Measurements from ENCODE around the gene COL27A1.

Gene COL27A1

DNA sequence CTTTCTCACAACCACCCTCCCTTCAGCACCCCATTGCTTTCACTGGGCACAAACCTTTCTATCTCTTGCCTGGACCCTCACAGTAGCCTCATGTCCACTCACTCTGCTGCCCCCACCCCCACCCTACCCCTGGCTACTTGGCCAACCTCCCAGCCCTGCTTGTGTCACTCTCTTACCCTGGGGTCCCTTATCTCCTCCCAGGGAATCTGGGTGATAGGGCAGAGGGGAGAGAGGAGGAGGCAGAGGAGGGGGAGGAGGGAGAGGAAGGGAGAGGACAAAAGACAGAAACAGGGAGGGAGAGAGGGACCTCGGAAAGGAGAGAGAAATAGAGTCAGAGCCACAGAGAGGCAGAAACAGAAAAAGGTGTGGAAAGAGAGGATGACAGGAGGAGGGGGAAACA is 31.2 kb upstream of the COL27A1 start:
- TF ChIP-seq, protein P1, sequence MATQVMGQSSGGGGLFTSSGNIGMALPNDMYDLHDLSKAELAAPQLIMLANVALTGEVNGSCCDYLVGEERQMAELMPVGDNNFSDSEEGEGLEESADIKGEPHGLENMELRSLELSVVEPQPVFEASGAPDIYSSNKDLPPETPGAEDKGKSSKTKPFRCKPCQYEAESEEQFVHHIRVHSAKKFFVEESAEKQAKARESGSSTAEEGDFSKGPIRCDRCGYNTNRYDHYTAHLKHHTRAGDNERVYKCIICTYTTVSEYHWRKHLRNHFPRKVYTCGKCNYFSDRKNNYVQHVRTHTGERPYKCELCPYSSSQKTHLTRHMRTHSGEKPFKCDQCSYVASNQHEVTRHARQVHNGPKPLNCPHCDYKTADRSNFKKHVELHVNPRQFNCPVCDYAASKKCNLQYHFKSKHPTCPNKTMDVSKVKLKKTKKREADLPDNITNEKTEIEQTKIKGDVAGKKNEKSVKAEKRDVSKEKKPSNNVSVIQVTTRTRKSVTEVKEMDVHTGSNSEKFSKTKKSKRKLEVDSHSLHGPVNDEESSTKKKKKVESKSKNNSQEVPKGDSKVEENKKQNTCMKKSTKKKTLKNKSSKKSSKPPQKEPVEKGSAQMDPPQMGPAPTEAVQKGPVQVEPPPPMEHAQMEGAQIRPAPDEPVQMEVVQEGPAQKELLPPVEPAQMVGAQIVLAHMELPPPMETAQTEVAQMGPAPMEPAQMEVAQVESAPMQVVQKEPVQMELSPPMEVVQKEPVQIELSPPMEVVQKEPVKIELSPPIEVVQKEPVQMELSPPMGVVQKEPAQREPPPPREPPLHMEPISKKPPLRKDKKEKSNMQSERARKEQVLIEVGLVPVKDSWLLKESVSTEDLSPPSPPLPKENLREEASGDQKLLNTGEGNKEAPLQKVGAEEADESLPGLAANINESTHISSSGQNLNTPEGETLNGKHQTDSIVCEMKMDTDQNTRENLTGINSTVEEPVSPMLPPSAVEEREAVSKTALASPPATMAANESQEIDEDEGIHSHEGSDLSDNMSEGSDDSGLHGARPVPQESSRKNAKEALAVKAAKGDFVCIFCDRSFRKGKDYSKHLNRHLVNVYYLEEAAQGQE (IDR thresholded peaks at IDR 0.05; ENCODE audit: insufficient read depth in 1 of 2, low read depth in 2 of 2, low read length in 2 of 2): no peak
- TF ChIP-seq SIN3A (IDR thresholded peaks at IDR 0.05; ENCODE audit: borderline replicate concordance, insufficient read depth, low read length) (no peak), POLR2AphosphoS5 (IDR thresholded peaks at IDR 0.05; ENCODE audit: low read depth, low read length) (no peak), FOXP2 (optimal IDR thresholded peaks at IDR 0.05; ENCODE audit: borderline replicate concordance, extremely low read depth, extremely low read length, insufficient read depth) (no peak), TAF1 (IDR thresholded peaks at IDR 0.05; ENCODE audit: borderline replicate concordance, insufficient read depth, low read length) (no peak)

DNA sequence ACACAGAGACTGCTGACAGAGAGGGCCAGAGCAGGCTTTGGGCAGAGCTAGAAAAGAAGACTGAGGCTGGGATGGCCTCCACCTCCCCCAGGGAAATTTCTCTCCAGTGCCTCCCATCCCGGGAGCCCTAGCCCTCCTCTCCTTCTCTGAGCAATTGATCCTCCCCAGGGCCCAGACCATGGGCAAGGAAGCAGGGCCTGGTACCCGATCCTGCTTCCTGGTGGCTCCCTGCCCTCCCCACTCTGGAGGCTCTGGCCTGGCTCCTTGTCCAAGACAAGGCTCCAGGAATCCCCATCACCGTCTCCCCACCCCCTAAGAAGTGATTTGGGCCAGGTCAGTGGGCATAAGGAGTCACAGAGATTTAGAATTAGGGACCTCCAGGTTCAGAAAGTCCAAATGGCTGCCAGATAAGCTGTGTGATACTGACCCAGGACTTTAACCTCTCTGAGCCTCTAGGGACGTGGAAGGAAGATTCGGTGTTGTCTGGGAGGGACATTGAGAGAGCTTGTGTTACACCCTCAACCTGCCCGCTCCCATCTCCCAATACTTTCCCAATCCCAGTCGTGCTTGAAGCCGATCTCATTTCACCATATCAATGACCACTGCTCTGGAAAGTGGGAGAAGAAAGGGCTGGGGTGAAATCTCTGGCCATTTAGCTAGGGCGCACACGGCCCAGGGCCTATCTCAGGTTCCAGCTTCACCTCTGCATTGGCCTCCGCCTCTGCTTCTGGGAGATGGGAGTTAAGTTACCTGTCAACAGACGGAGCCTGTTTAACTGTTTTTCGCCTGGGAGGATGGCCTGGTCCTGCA is 30.5 kb upstream of the COL27A1 start:
- TF ChIP-seq, protein P1 (IDR thresholded peaks at IDR 0.05; ENCODE audit: insufficient read depth in 1 of 2, low read depth in 2 of 2, low read length in 2 of 2): no peak
- TF ChIP-seq FOXP2 (optimal IDR thresholded peaks at IDR 0.05; ENCODE audit: borderline replicate concordance, extremely low read depth, extremely low read length, insufficient read depth): no peak
- no peak for TF ChIP-seq SIN3A (IDR thresholded peaks at IDR 0.05; ENCODE audit: borderline replicate concordance, insufficient read depth, low read length)
- TF ChIP-seq TAF1 (IDR thresholded peaks at IDR 0.05; ENCODE audit: borderline replicate concordance, insufficient read depth, low read length): no peak
- no peak for TF ChIP-seq POLR2AphosphoS5 (IDR thresholded peaks at IDR 0.05; ENCODE audit: low read depth, low read length)

DNA sequence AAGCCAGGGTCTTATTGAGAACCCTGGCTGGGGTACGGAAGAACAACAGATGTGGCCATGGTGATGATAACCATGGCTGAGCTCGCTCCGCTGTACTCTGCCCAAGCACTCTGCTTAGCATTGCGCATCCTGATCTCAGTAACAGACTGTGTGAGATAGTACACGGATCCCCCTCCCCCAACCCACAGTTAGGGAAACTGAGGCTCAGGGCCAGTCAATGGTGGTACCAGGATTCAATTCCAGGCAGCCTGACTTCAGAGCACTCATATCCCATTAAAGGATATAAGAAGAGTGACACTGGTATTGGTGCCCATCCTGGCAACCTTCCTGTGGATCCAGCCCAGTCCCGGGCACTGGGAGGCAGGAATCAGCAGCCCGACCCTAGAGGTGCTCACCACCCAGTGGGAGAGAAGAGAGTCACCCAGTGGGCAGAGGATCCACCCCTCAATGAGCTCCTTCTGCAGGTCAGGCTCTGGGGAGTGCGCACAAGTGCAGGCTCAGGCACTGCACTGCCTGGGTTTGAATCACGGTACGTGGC is 29.8 kb upstream of the COL27A1 start:
- TF ChIP-seq POLR2AphosphoS5 (IDR thresholded peaks at IDR 0.05; ENCODE audit: low read depth, low read length) (no peak), SIN3A (IDR thresholded peaks at IDR 0.05; ENCODE audit: borderline replicate concordance, insufficient read depth, low read length) (no peak), FOXP2 (optimal IDR thresholded peaks at IDR 0.05; ENCODE audit: borderline replicate concordance, extremely low read depth, extremely low read length, insufficient read depth) (no peak), TAF1 (IDR thresholded peaks at IDR 0.05; ENCODE audit: borderline replicate concordance, insufficient read depth, low read length) (no peak)
- TF ChIP-seq, protein P1 (IDR thresholded peaks at IDR 0.05; ENCODE audit: insufficient read depth in 1 of 2, low read depth in 2 of 2, low read length in 2 of 2): no peak

DNA sequence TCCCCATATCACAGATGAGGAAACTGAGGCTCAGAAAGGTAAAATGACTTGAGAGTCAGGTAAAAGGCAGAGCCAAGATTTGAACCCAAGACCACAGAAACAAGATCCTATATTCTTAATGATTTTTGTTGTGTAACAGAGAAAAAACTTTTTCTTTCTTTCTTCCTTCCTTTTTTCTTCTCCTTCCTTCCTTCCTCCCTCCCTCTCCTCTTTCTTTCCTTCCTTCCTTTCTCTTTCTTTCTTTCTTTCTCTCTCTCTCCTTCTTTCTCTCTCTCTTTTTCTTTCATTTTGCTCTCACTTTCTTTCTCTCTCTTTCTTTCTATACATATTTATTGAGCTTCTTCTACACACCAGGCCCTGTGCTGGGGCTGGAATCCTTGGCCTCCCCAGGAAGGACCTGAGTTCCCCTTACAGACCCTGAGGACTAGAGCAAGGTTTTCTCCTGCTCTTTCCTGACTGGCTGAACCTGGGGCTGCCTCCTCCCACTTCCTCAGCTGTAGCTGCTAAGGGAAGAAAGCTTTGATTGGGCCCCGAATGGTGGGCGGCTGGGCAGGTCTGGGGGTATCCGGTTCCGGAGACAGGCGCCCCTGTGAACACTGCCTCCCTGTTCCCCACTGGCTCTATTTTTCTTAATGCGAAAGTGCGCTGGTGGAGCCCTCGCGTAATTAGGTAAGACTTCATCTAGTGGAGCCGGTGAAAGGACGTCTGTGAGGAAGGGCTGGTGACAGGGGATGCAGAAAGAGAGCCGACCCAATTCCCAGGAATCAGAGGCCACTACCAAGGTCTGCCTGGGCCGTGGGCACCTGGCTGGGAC is 28.9 kb upstream of the COL27A1 start:
- TF ChIP-seq, protein P1 (IDR thresholded peaks at IDR 0.05; ENCODE audit: insufficient read depth in 1 of 2, low read depth in 2 of 2, low read length in 2 of 2): no peak
- no peak for TF ChIP-seq FOXP2 (optimal IDR thresholded peaks at IDR 0.05; ENCODE audit: borderline replicate concordance, extremely low read depth, extremely low read length, insufficient read depth)
- TF ChIP-seq POLR2AphosphoS5 (IDR thresholded peaks at IDR 0.05; ENCODE audit: low read depth, low read length): no peak
- TF ChIP-seq TAF1 (IDR thresholded peaks at IDR 0.05; ENCODE audit: borderline replicate concordance, insufficient read depth, low read length): no peak
- no peak for TF ChIP-seq SIN3A (IDR thresholded peaks at IDR 0.05; ENCODE audit: borderline replicate concordance, insufficient read depth, low read length)
